ENCODE results near the gene LDLRAD4.

DNA sequence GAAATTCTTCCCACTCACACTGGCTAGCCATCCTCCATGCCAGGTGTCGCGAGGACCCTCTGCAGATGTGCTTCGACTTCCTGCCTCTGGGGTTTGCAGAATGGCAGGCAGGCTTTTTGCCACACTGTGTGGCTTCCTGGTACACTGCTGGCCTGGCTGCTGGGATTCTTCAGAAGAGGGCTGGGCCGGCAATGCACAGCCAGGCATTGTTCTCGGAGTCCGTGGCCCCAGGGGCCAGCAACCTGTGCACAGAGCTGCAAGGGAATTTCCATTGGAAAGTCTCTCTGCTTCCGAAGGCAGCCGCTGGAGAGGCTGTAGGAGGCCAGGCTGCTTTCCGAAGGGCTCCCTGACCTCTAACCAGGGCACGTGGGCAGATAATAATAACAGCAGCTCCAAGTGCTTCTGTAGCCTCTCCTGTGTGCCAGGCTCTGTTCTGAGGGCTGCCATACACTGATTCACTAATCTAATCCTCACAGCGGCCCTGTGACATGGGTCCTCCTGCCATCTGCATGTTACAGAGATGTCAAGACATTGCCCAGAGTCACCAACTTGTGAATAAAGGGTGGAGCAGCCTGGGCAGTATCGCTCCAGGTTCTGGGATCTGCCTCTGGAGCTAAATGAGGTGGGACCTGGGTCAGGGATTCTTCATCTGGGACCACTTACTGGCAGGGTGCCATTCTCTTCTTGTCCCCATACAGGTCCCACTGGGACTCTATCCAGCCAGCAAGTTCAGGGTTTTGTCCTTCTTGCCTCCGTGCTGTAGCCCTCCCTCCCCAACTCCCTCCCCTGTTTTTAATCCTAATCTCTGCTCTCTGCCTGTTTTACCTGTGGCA lies 5.0 kb downstream of the LDLRAD4 start:
- TF ChIP-seq POLR2AphosphoS5 (IDR thresholded peaks at IDR 0.05; ENCODE audit: low read depth), result no peak
- TF ChIP-seq, protein P1, sequence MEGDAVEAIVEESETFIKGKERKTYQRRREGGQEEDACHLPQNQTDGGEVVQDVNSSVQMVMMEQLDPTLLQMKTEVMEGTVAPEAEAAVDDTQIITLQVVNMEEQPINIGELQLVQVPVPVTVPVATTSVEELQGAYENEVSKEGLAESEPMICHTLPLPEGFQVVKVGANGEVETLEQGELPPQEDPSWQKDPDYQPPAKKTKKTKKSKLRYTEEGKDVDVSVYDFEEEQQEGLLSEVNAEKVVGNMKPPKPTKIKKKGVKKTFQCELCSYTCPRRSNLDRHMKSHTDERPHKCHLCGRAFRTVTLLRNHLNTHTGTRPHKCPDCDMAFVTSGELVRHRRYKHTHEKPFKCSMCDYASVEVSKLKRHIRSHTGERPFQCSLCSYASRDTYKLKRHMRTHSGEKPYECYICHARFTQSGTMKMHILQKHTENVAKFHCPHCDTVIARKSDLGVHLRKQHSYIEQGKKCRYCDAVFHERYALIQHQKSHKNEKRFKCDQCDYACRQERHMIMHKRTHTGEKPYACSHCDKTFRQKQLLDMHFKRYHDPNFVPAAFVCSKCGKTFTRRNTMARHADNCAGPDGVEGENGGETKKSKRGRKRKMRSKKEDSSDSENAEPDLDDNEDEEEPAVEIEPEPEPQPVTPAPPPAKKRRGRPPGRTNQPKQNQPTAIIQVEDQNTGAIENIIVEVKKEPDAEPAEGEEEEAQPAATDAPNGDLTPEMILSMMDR (IDR thresholded peaks at IDR 0.05; ENCODE audit: insufficient read depth, low read length), result no peak
- TF ChIP-seq SPI1 (IDR thresholded peaks at IDR 0.05; ENCODE audit: borderline replicate concordance, low read depth), result no peak
- TF ChIP-seq GABPA (IDR thresholded peaks at IDR 0.05; ENCODE audit: low read depth), result no peak
- TF ChIP-seq, protein P2, sequence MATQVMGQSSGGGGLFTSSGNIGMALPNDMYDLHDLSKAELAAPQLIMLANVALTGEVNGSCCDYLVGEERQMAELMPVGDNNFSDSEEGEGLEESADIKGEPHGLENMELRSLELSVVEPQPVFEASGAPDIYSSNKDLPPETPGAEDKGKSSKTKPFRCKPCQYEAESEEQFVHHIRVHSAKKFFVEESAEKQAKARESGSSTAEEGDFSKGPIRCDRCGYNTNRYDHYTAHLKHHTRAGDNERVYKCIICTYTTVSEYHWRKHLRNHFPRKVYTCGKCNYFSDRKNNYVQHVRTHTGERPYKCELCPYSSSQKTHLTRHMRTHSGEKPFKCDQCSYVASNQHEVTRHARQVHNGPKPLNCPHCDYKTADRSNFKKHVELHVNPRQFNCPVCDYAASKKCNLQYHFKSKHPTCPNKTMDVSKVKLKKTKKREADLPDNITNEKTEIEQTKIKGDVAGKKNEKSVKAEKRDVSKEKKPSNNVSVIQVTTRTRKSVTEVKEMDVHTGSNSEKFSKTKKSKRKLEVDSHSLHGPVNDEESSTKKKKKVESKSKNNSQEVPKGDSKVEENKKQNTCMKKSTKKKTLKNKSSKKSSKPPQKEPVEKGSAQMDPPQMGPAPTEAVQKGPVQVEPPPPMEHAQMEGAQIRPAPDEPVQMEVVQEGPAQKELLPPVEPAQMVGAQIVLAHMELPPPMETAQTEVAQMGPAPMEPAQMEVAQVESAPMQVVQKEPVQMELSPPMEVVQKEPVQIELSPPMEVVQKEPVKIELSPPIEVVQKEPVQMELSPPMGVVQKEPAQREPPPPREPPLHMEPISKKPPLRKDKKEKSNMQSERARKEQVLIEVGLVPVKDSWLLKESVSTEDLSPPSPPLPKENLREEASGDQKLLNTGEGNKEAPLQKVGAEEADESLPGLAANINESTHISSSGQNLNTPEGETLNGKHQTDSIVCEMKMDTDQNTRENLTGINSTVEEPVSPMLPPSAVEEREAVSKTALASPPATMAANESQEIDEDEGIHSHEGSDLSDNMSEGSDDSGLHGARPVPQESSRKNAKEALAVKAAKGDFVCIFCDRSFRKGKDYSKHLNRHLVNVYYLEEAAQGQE (IDR thresholded peaks at IDR 0.05; ENCODE audit: insufficient replicate concordance, low read depth), result no peak

Measured in HL-60 (cell line).